ENCODE measurements around the gene MSH3.
A peak's percentile ranks its signal among the peaks of the same experiment; 100 is the strongest.
"Not testable (repeated sequence)": the region's sequence is repeated elsewhere in the genome, so short reads cannot be mapped to it uniquely, and the experiment has no call there.

Gene MSH3

GRCh38 chr5:80864109-80864508 lies 209.7 kb downstream of the MSH3 start:
- peak; percentile 7 to 16 for DNase-seq

- DNase-seq: peak; percentile 5 to 34
These were observed 210.4 kb downstream of the MSH3 start for GRCh38 chr5:80864706-80865435.

GRCh38 chr5:80865551-80865950 lies 211.1 kb downstream of the MSH3 start:
- peak in 1 of 2 donors; percentile 20 for DNase-seq

- peak; percentile 84 to 86 for DNase-seq
These were observed 211.9 kb downstream of the MSH3 start for GRCh38 chr5:80866371-80866770.

- DNase-seq: peak; percentile 48 to 77
These were observed 212.8 kb downstream of the MSH3 start for GRCh38 chr5:80867233-80867632.

- DNase-seq: no peak
These were observed 216.0 kb downstream of the MSH3 start for GRCh38 chr5:80870442-80870841.

- DNase-seq: no peak
These were observed 217.1 kb downstream of the MSH3 start for GRCh38 chr5:80871541-80871961.

GRCh38 chr5:80874162-80874561 lies 219.7 kb downstream of the MSH3 start:
- DNase-seq: no peak

- no peak for DNase-seq
These were observed 223.1 kb downstream of the MSH3 start for GRCh38 chr5:80877592-80877991.

GRCh38 chr5:80881726-80882125 lies 227.3 kb downstream of the MSH3 start:
- DNase-seq: no peak

GRCh38 chr5:80883390-80883789 lies 228.9 kb downstream of the MSH3 start:
- DNase-seq: not testable (repeated sequence)

- DNase-seq: no peak
These were observed 229.8 kb downstream of the MSH3 start for GRCh38 chr5:80884086-80884813.

- DNase-seq: peak; percentile 16 to 22
These were observed 230.5 kb downstream of the MSH3 start for GRCh38 chr5:80884929-80885328.

- DNase-seq: no peak
These were observed 231.0 kb downstream of the MSH3 start for GRCh38 chr5:80885396-80886000.

- no peak for DNase-seq
These were observed 239.6 kb downstream of the MSH3 start for GRCh38 chr5:80894083-80894482.

- no peak for DNase-seq
These were observed 241.1 kb downstream of the MSH3 start for GRCh38 chr5:80895523-80895922.

- not testable (repeated sequence) for DNase-seq
These were observed 248.2 kb downstream of the MSH3 start for GRCh38 chr5:80902624-80903023.

GRCh38 chr5:80904533-80905187 lies 250.2 kb downstream of the MSH3 start:
- DNase-seq: peak; percentile 52 to 62

GRCh38 chr5:80905405-80905804 lies 251.0 kb downstream of the MSH3 start:
- peak in 1 of 2 donors; percentile 15 for DNase-seq

GRCh38 chr5:80912479-80912878 lies 258.0 kb downstream of the MSH3 start:
- no peak for DNase-seq

GRCh38 chr5:80915716-80916115 lies 261.3 kb downstream of the MSH3 start:
- DNase-seq: no peak

- DNase-seq: no peak
These were observed 262.2 kb downstream of the MSH3 start for GRCh38 chr5:80916676-80917075.

GRCh38 chr5:80917631-80918030 lies 263.2 kb downstream of the MSH3 start:
- DNase-seq: no peak

Measured in inflammatory macrophage treated with lipopolysaccharide for 1 hour (primary cell).